ENCODE results near the gene SCG2. TPM values are rescaled to one million over a fixed set of nuclear protein-coding genes. Genes with fewer than 3 reads are reported as not detected.
"Not testable (repeated sequence)": the region's sequence is repeated elsewhere in the genome, so short reads cannot be mapped to it uniquely, and the experiment has no call there.

SCG2 gene
- total RNA-seq, 1 donor from 2014 or later = 52.9 TPM

DNA sequence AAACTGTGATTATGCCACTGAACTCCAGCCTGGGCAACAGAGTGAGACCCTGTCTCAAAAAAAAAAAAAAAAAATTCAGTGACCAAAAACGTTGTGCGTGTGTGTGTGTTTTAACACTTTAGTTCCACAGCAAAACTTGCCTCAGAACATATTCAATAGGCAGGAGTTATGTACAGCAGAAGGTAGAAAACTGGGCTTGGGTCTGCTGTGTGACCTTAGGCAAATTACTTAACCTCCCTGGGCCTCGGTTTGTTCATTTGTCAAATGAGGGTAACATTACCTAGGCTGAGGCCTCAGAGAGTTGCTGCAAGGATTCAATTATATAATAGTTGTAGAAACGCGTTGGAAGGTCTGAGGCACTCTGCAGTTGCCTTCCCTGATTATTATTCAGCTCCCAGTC lies 10.3 kb upstream of the SCG2 start:
- DNase-seq = no peak

DNA sequence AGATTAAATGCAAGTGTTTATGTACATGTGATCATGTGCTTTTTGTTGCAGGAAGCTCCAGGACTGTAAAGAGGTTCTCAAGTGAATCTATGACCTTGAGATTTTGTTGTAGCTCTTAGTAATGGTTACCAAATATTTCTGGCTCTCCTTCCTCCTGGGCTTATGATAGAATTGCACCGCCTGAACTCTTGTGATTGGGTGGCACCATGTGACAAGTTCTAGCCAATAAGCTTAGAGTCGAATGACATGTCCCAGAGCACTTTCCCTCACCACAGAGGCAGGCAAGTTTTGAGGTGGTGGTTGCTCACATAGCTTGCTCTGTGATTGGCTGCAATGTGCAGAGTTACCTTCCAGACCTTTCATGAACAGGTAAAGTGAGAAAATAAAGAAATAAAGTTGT lies 8.9 kb upstream of the SCG2 start:
- DNase-seq = no peak

DNA sequence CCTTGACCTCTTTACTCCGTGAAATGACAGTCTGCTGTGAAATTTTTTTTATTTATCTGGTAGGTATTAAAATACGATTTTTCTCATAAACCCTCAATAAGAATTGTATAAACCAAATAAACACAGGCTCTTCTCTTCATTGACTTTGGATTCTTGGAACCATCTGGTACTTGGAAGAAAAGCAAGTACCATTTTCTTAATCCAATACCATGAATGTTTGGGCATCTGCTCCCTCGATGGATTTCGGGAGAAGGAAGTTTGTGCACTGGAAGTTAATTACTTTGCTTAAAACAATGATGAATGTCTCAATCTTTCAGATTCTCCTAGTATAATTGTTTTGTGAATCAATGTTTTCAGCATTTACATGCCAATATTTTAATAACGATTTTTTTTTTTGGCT lies 5.3 kb upstream of the SCG2 start:
- no peak for DNase-seq

DNA sequence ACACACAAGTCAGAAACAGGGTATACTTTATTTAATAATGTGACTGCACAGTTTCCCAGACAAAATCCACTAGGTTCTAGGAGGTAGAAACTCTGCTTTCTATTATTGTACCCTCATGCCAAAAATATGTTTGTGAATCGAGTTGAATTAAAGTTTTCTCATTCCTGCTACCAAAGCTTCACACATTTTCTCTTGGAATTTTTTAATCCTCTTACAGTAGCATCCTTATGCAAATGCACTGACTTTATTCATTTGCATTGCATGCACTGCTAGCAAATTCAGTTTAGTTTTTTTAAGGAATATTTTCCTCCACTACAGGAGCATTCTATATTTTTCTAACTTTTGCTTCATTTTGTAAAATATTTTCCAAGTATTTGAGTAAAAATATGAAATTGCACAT lies 4.8 kb upstream of the SCG2 start:
- DNase-seq = no peak

DNA sequence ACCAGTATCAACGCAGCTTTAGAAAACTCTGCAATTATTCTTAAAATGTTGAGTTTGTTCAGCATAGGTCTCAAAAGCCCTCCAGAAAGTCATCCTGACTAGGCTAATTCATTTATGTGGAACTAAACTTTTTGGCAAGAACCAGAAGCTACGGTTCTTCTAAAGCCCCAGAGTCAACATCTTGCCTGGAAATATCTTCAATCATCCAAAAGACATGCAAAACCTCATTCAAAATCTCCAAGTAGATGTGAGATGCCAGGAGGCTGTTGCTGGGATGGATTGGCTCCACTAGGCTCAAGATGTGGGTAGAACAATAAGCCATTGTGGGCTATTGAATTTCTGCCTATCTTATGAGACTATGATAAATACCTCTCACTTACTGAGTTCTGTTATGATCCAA lies 2.1 kb upstream of the SCG2 start:
- no peak for DNase-seq

DNA sequence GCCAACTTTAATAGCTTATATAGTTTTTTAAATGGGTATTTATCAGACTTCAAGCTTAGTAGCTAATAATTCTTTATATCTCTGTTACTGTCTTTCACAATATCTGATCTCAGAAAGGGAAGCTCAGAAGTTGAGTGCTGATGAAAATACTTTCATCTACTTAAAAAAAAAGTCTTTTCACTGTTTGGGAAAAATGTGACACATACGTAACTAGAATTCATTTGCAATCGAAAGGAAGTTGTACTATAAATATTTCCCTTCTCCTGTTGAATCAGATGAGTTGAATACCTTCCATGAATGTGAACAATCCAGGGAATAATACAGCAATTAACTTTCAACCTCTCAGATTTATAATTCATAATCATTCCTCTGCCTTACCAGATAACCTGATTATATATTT lies 811 bp upstream of the SCG2 start:
- no peak for DNase-seq

DNA sequence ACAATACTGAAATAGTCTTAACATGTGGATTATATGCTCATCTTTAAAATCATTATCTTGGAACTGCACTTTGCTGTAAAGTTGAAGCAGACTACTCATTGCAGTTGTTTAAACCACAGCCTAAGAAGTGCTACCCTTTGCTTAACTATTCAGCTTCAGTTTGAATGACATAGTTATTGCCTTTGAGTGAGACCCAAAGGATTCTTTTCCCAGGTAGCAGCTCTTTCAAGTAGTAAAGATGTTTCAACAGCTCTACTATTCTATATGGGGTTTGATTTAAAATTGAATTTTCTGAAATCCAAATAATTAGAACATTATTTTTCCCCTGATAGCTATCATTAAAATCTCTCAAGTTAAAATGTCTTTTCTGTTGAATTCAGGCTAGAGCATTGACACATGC lies 1.1 kb downstream of the SCG2 start:
- no peak for DNase-seq

DNA sequence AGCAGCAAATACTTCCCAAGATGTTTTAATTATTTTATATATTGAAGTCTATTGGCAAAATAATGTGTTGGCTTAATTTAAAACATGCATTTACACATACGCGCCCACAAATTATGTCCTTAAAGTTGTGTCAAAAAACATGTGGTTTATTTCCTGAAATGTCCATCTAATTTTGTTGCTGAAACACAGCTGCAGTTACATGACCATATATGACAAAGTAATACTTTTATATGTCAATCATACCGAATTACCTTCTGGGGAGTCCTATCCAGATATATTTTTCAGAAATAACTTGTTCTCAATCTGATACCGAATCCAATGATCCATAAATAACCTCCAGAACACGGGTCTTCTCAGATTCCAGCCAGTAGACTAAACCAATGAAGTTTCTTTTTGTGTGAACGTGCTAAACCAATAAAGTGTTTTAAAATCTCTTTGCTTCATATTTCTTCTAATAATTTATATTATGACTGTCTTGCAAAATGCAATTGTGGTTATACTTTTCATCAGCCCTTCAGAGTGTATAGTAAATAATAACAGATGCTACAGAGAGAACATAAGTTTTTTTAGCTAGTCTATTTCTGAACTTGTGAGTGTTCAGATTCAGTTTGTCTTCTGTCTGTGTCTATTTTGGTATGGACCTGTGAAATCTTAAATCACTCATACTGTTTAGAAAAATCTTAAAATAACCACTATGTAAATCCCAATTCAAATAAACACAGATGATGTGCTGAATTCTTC lies 2.4 kb downstream of the SCG2 start:
- DNase-seq = no peak

DNA sequence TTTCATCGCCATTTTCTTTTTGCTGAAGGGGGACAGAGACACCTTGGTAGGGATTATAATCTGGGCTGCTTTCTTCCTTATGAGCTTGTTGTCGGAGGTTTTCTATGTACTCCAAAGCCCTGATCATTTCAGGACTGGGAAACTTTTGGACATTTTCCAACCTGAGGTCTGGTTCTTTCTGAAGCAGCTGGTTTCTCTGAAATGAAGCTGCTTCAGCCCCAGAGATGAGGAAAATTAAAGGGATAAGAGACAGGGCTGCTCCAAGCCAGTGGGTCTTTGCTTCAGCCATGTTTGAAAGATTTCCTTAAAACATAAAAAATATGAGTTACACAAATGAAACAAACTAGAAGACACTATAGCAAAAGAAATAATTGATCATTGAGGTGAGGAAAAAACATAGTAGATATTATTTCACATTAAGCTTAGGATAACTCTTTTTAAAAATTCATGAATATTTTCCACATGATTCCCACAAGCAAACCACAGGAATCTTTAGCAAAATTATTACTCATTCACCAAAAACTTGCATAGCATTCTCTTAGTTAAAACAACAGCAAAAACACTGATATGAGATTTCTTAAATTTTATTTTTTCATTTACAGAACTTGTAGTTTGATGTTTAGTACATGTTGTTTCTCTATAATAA lies 3.0 kb downstream of the SCG2 start:
- DNase-seq = no peak

DNA sequence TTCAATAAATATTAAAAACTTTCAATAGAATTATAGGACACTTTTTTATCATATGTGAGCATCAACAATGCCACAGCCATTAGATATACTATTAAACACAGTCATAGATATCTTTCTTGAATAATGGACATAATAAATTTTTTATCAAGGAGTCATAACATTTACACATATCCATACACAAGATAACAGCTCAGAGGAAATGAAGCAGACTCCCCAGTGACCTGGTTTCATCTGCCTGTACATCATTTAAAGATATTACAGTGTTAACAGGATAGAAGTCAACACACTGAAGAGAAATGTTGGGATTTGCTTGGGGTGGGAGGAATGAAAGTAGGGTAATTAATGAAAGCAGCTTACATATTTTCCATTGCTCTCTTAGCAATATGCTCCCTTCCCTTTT lies 5.1 kb downstream of the SCG2 start:
- no peak for DNase-seq

DNA sequence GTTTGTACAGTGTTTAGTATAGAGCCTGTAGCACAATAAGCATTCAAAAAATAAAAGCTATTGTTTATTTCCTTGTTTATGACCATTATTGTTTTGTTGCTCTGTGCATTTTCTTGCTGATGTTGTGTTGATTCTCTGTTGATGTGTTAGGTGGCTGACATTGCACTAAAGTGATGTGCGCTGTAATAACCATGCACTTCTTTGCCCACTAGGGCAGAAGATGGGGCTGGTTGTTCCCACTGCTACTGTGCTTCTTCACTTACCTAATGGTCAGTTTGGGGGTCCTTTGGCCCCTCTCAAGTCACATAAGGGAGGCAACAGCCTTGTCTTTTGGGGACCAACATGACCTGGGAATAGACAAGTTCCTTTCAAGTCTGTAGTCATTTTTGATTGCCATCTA lies 6.0 kb downstream of the SCG2 start:
- DNase-seq = no peak

DNA sequence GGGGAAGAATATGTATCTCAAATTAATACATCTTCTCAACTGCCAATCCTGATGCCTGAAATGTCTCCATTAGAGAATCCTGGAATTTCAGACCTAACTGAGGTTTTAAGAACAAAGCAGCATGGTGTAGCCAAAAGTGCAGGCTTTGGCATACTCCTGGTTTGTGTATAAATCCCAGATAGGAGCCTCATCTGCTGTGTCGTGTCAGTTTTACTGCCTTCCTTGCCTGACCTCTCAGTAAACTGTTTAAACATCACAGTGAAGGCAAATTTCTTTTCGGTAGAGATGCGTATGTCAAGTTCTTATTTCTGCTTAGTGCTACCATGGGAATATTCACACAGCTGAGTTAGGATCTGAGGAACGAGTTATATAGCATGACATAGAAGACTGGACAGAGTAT lies 7.3 kb downstream of the SCG2 start:
- DNase-seq = no peak

DNA sequence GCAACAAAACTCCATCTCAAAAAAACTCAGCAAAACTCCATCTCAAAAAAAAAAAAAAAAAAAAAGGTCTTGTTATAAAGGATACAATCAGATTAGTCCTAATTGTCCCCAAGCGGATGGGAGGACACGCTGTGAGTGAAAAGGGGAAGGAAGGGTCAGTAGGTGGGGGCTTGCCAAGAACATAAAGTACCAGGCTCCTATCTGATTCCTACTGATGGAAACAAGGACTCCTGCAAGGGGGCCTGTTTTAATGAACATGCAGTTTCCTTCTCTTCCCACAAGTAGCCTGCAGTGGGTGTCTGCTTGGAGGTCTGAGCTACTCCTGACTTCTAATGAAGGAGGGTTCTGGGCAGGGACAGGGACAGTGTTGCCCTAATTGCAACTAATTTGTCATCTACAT lies 7.9 kb downstream of the SCG2 start:
- DNase-seq = no peak

DNA sequence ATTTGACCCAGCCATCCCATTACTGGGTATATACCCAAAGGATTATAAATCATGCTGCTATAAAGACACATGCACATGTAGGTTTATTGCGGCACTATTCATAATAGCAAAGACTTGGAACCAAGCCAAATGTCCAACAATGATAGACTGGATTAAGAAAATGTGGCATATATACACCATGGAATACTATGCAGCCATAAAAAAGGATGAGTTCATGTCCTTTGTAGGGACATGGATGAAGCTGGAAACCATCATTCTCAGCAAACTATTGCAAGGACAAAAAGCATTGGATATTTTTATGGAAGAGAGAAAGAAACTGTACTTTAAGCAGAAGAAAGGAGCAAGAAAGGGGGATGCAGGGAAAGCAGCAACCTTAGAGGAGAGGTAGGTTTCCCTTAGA lies 9.5 kb downstream of the SCG2 start:
- not testable (repeated sequence) for DNase-seq

DNA sequence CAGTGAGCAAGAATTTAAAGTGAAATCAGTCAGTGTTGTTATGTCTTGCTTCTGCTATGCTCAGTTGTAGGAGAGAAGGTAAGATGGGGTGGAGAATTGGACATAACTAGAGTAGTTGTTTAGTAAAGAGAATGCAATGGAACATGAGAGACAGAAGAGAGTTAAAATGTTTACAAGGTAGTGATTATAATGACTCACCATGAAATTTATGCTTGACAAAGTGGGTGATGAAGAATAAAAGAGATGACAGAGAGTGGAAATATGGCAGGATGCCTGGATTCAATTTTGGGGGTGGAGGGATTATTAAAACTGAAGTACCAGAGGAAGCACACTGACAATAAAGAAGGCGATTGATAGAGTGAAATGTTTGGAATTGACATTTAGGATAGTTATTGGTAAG lies 10.6 kb downstream of the SCG2 start:
- no peak for DNase-seq

DNA sequence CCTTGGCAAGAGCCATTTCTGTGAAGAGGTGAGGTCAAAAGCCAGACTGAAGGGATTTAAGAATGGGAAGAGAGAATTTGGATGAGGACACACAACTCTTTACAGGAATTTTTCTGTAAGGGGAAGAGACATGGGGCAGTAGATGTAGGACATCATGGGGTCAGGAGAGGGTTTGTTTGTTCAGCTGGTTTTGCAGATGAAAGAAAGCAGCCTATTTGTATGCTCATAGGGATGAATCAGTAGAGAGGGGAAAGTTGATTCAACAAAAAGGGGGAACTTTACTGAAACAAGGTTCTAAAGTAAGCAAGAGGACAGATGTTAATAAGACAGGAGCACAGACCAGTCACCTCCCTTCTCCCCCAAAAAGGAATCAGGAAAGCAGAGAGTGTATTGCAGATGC lies 11.2 kb downstream of the SCG2 start:
- DNase-seq = no peak

DNA sequence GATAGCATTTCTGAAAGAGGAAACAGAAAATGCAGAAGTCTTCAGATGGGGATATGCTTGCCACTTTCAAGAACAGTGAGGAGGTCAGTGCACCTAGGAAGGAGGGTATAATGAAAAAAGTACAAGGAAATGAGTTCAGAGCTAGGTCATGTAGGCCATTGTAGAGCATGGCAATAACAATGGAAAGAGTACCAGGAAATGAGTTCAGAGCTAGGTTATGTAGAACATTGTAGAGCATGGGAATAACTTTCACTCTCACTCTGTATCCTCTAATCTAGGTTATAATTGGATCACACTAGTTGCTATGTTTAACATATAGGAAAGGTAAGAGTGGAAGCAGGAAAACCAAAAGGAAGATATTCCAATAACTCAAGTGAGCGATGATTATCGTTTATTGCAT lies 12.3 kb downstream of the SCG2 start:
- DNase-seq = no peak

DNA sequence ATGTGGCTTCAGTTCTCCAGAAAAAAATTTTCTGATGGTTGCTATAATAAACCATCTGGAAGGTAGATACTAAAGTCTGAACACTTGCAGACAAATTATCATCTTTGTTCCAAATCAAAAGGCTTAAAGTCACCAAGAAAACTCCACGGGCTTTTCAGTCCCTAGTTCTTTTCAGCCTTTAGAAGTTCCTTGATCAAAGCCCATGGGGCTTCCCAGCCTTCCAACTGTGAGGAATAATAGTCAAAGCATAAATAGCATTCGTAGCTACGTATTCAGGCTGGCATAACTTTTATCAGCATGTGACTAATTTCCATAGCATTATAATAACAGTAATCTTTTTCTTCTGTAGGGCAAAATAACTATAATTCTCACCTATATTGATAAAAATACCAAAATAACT lies 13.9 kb downstream of the SCG2 start:
- no peak for DNase-seq

DNA sequence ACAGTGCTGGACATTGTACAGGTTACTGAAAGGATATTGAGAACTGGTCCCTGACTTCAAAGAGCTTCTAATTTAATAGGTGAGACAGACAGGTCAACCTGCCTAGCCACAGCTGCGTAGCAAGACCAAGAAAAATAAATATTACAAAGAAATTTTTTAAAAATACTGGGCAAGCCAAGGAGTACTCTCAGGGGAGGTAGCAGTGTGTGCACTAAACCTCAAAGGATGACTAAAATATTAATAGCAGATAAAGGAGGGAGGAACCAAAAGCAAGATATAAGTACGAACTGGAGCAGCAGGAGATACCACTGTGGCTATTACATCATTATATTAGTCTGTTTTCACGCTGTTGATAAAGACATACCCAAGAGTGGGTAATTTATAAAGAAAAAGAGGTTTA lies 14.9 kb downstream of the SCG2 start:
- no peak for DNase-seq

DNA sequence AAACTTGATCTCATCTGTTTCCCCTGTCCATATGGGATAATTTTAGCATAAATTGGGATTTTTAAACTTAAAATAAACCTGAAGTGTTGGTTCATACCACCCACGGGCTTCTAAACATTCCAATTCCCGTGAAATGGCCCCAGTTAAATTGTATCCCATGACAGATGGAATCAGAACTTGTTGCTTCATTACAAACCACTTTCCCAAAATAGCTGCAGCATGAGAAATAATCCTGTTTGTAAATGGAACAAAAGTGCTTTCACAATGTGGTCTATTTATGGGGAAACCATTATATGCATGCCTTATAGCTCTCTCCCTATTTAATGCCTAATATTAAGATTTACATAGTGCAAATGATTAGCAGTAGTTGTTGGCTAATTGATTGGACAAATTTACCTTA lies 15.9 kb downstream of the SCG2 start:
- DNase-seq = no peak

DNA sequence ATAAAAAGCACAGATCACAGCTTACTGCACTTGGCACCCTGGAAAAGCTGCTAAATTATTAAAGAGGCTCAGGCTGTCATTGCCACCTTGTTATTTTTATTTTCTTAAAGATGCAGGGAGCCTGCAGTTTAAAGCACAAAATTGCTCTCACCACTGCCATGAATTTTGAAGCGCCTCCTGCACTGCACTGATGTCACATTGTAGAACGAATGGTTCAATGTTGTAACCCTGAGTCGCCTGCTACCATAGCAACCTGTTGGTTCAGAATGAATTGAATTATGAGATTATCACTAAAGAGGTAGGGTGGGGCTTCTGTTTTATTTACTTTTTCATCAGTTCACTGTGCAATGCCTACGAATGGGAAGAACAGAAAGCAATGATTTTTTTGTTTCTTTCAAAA lies 16.5 kb downstream of the SCG2 start:
- no peak for DNase-seq

DNA sequence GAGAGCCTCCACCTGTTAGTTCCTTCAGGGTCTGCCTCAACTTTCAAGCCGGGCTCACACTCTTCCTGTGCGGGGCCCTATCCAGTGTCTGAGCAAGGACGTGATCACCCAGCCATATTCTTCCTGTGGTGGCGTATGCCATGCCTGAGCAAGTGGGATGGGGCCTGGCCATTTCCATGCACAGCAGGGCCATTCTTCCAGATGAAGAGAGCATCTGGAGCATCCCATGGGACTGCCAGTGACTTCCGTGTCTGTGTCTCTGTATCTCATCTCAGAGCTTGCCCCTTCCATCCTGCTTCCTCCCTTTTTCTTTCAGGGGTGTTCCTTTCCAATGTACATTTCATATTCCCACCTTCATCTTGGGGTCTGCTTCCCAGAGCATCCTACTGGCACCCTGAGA lies 20.2 kb downstream of the SCG2 start:
- no peak for DNase-seq

DNA sequence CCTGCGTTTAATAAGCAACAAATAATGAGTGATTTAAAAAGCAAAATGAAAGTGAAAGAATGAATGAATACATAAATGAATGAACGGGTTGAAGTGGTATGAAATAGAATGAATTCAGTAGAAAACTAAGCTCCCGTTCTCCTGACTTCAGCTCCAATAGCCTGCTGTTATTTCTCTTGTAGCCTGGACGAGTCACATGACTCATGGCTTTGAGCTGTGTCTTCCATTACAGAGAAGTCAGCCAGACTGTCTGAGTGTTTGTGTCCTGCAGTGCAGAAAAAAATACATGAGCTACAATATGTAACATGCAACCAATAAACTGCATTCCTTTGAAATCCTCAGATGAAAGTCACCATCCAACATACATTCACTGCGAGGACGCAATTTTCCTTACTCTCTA lies 21.2 kb downstream of the SCG2 start:
- DNase-seq = no peak

DNA sequence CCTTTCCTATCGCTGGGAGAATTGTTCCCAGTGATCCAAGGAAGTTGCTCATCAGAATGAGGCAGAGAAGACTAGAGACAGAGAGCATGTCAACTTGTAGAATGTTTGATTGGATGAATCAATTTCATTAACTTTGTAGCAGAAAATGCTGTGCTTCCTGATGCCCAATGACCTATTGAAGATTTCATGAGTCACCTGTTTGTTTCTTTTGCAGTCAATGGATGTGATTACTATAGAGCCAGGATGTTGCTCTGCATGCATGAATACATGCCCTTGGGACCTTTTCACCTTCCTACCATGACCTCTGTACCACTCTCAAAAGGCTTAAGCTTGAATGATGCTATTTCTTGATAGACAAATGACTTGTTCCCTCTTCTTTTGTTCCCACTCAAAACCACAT lies 23.3 kb downstream of the SCG2 start:
- no peak for DNase-seq

DNA sequence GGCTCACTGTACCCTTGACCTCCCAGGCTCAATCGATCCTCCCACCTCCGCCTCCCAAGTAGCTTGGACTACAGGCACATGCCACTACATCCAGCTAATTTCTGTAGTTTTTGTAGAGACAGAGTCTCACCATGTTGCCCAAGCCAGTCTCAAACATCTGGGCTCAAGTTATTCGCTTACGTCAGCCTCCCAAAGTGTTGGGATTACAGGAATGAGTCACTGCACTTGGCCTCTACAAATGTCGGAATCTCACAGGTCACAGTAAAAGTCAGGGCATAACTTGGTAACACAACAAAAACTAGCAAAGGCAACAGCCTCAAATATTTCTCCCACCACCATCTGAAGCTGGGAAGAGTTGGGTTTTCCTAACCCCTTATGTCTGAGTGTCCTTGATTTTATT lies 25.3 kb downstream of the SCG2 start:
- no peak for DNase-seq
